ENCODE data around the gene BTN2A1.

Gene BTN2A1

GRCh38 chr6:26468829-26469228, 11.1 kb downstream of the BTN2A1 start:
- Mint-ChIP-seq H3K9me3 (peaks cover 11% of the 10 kb centered on the region), H3K27me3 (no peaks in the 10 kb centered on the region), H3K27ac (peak overlapping the region; percentile 3), H3K36me3 (ENCODE audit: low read depth) (peaks cover 83% of the 10 kb centered on the region), H3K4me3 (no peak overlapping the region), H3K4me1 (ENCODE audit: low read depth) (peaks cover 69% of the 10 kb centered on the region)
- intact Hi-C loops (cut with micrococcal nuclease) = no loop called here

DNA sequence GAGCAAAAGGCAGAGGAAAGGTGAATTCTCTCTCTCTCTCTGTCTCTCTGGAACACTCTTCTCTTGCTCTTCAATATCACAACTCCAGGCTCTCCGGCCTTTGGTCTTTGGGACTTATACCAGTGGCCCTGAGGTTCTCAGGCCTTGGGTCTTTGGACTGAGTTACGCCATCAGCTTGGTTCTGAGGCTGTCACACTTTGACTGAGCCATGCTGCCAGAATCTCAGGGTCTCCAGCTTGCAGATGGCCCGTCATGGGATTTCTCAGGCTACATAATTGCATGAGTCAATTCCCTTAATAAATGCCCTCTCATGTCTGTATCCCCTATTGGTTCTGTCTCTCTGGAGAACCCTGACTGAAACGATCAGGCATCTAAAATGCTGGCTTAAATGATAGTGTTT, 12.9 kb downstream of the BTN2A1 start:
- peak overlapping the region; percentile 56 for H3K27ac Mint-ChIP-seq
- peaks cover 11% of the 10 kb centered on the region for H3K9me3 Mint-ChIP-seq
- H3K4me3 Mint-ChIP-seq = no peak overlapping the region
- peaks cover 70% of the 10 kb centered on the region for H3K36me3 Mint-ChIP-seq (ENCODE audit: low read depth)
- no peaks in the 10 kb centered on the region for H3K27me3 Mint-ChIP-seq
- H3K4me1 Mint-ChIP-seq (ENCODE audit: low read depth) = peaks cover 69% of the 10 kb centered on the region
- intact Hi-C loops (cut with micrococcal nuclease) = no loop called here

GRCh38 chr6:26471970-26472369, 14.2 kb downstream of the BTN2A1 start:
- Mint-ChIP-seq H3K4me1 (ENCODE audit: low read depth) (peaks cover 70% of the 10 kb centered on the region), H3K4me3 (no peak overlapping the region), H3K27me3 (no peaks in the 10 kb centered on the region), H3K36me3 (ENCODE audit: low read depth) (peaks cover 56% of the 10 kb centered on the region), H3K27ac (peak overlapping the region; percentile 99), H3K9me3 (peaks cover 11% of the 10 kb centered on the region)
- intact Hi-C loops (cut with micrococcal nuclease) = no loop called here

- Mint-ChIP-seq H3K27ac (peak overlapping the region; percentile 99), H3K9me3 (peaks cover 11% of the 10 kb centered on the region), H3K4me1 (ENCODE audit: low read depth) (peaks cover 71% of the 10 kb centered on the region), H3K27me3 (no peaks in the 10 kb centered on the region), H3K36me3 (ENCODE audit: low read depth) (peaks cover 49% of the 10 kb centered on the region), H3K4me3 (peak overlapping the region; percentile 14)
- intact Hi-C loops (cut with micrococcal nuclease) = no loop called here
Measured at GRCh38 chr6:26472549-26473290, 15.0 kb downstream of the BTN2A1 start.

- H3K4me1 Mint-ChIP-seq (ENCODE audit: low read depth) = peaks cover 71% of the 10 kb centered on the region
- H3K36me3 Mint-ChIP-seq (ENCODE audit: low read depth) = peaks cover 42% of the 10 kb centered on the region
- H3K4me3 Mint-ChIP-seq = peak overlapping the region; percentile 86
Measured at GRCh38 chr6:26473429-26473757, 15.6 kb downstream of the BTN2A1 start.

GRCh38 chr6:26473758-26474438, 16.1 kb downstream of the BTN2A1 start:
- Mint-ChIP-seq H3K4me3 (peak overlapping the region; percentile 86), H3K27me3 (no peaks in the 10 kb centered on the region), H3K9me3 (peaks cover 11% of the 10 kb centered on the region), H3K27ac (peak overlapping the region; percentile 99), H3K4me1 (ENCODE audit: low read depth) (peaks cover 71% of the 10 kb centered on the region), H3K36me3 (ENCODE audit: low read depth) (peaks cover 37% of the 10 kb centered on the region)
- intact Hi-C loops (cut with micrococcal nuclease) = no loop called here

More at GRCh38 chr6:26473429-26473757, 15.6 kb downstream of the BTN2A1 start:
- Mint-ChIP-seq H3K27me3 (no peaks in the 10 kb centered on the region), H3K9me3 (peaks cover 11% of the 10 kb centered on the region), H3K27ac (peak overlapping the region; percentile 99)
- intact Hi-C loops (cut with micrococcal nuclease) = no loop called here

GRCh38 chr6:26474439-26474881, 16.7 kb downstream of the BTN2A1 start:
- peak overlapping the region; percentile 99 for H3K27ac Mint-ChIP-seq
- intact Hi-C loops (cut with micrococcal nuclease) = no loop called here
- peaks cover 11% of the 10 kb centered on the region for H3K9me3 Mint-ChIP-seq
- no peaks in the 10 kb centered on the region for H3K27me3 Mint-ChIP-seq
- peaks cover 74% of the 10 kb centered on the region for H3K4me1 Mint-ChIP-seq (ENCODE audit: low read depth)
- peaks cover 33% of the 10 kb centered on the region for H3K36me3 Mint-ChIP-seq (ENCODE audit: low read depth)
- H3K4me3 Mint-ChIP-seq = peak overlapping the region; percentile 86

DNA sequence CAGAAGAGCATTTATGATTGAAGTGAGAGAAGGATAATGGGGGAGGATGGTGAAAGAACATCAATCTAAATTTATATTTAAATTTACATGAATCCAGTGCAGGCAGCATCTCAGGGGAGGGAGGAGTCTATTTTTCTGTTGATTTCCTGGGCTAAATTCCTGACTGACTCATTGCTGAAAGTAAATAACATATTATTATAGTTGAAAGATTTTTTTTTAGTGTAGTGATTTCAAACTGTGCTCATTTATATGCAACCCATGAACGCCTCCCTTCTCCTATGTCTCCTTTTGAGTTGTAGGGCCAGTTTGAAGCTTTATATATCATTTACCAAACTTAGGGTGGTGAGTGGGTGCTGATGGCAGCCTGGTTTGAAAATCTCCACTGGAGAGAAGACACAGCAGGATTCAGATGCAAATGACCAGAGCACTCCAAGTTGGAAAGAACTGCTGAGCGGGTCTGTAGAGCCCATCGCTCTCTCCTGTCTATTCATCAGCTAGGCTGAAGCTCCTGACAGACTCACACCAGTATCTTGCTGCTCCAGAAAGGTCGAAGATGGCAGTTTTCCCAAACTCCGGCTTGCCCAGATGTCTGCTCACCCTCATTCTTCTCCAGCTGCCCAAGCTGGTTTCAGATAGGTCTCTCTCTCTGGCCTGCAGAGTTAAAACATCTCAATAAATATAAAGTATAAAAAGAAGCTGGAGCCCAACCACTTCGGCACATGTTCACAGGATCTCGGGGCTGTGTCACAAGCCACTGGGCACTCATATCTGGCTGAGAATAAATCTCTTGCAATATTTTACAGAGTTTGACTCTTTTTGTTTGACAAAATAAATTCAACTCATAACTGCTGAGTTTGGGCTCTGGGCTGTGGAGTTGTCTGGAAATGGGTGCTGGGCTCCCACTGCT, 18.3 kb downstream of the BTN2A1 start:
- H3K9me3 Mint-ChIP-seq = peaks cover 10% of the 10 kb centered on the region
- H3K4me1 Mint-ChIP-seq (ENCODE audit: low read depth) = peaks cover 87% of the 10 kb centered on the region
- H3K36me3 Mint-ChIP-seq (ENCODE audit: low read depth) = peaks cover 19% of the 10 kb centered on the region
- H3K27me3 Mint-ChIP-seq = no peaks in the 10 kb centered on the region
- peak overlapping the region; percentile 89 for H3K27ac Mint-ChIP-seq
- intact Hi-C loops (cut with micrococcal nuclease) = loop anchor here (5.0 kb wide), 2 partner anchors 46 to 61 kb away; partner anchors contain the start of gene HMGN4
- H3K4me3 Mint-ChIP-seq = peak overlapping the region; percentile 67

- H3K36me3 Mint-ChIP-seq (ENCODE audit: low read depth) = peaks cover 10% of the 10 kb centered on the region
- peak overlapping the region; percentile 67 for H3K4me3 Mint-ChIP-seq
- peaks cover 2% of the 10 kb centered on the region for H3K9me3 Mint-ChIP-seq
- intact Hi-C loops (cut with micrococcal nuclease) = loop anchor here (5.0 kb wide), 2 partner anchors 45 to 60 kb away; partner anchors contain the start of gene HMGN4
- no peaks in the 10 kb centered on the region for H3K27me3 Mint-ChIP-seq
- peaks cover 86% of the 10 kb centered on the region for H3K4me1 Mint-ChIP-seq (ENCODE audit: low read depth)
- peak overlapping the region; percentile 89 for H3K27ac Mint-ChIP-seq
Measured at GRCh38 chr6:26476896-26477295, 19.1 kb downstream of the BTN2A1 start.

DNA sequence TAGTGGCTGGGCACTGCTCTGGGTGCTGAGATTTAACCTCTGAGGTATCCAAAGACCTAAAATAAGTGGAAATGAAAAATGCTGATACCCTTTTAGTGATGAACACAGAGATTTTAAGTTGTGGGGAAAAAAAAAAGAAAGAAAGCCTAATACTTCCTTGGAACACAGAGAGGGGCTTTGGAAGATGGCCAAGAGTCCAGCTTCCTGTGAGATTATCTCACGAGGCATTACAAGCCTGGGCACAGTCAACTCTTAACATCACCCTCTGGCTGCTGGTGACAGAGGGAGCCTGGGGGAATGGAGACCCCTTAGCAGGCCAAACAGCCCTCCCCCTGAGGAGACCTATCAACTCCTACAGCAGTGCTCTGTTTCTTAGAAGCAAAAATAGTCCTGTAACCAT, 19.7 kb downstream of the BTN2A1 start:
- Mint-ChIP-seq H3K4me3 (peak overlapping the region; percentile 67), H3K27me3 (no peaks in the 10 kb centered on the region), H3K36me3 (ENCODE audit: low read depth) (peaks cover 9% of the 10 kb centered on the region), H3K4me1 (ENCODE audit: low read depth) (peaks cover 84% of the 10 kb centered on the region), H3K9me3 (no peaks in the 10 kb centered on the region), H3K27ac (peak overlapping the region; percentile 89)
- intact Hi-C loops (cut with micrococcal nuclease) = loop anchor here (5.0 kb wide), 2 partner anchors 45 to 60 kb away; partner anchors contain the start of gene HMGN4

DNA sequence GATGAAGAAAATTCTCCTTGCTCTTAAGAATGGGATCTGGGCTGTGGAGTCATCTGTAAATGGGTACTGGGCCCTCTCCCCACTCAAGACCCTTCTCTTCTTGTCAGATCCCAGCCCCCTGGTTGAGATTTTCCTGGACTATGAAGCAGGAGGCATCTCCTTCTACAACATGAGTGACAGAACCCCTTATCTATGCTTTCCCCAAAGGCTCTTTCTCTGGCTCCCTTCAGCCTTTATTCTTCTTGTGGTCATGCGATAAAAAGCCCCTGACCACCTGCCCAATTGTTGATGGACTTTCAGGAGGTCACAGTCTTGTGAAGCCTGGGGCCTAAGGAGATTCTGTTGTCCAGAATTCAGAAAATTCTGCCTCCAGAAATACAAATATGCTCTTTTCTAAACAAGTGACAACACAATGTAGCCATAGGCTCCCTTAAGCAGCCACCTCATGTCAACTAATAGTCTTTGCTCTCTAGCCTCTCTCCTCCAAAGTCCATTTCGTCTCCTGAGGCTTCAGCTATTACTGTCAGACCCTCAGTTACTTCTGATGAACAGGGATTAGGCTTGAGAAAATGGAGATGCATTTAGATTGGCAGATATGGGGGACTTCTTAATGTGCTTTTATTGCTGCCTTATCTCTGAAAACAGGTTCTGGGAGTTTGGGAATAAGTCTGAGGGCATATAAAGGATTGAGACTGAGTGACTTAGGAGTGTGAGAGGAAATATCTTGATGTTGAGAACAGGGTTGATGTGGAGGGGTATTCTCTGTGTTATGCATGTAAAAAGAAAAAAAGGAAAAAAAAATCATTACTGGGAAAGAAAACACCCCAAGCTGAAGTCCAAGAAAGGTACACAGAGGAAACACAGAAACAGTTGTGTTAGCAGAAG, 20.6 kb downstream of the BTN2A1 start:
- H3K36me3 Mint-ChIP-seq (ENCODE audit: low read depth) = peaks cover 5% of the 10 kb centered on the region
- H3K4me1 Mint-ChIP-seq (ENCODE audit: low read depth) = peaks cover 75% of the 10 kb centered on the region
- H3K27ac Mint-ChIP-seq = peak overlapping the region; percentile 89
- H3K27me3 Mint-ChIP-seq = no peaks in the 10 kb centered on the region
- no peaks in the 10 kb centered on the region for H3K9me3 Mint-ChIP-seq
- peak overlapping the region; percentile 27 for H3K4me3 Mint-ChIP-seq
- intact Hi-C loops (cut with micrococcal nuclease) = loop anchor here (5.0 kb wide), 2 partner anchors 44 to 59 kb away; partner anchors contain the start of gene HMGN4

- no peaks in the 10 kb centered on the region for H3K27me3 Mint-ChIP-seq
- peaks cover 5% of the 10 kb centered on the region for H3K36me3 Mint-ChIP-seq (ENCODE audit: low read depth)
- H3K4me3 Mint-ChIP-seq = peak overlapping the region; percentile 27
- no peaks in the 10 kb centered on the region for H3K9me3 Mint-ChIP-seq
- peak overlapping the region; percentile 89 for H3K27ac Mint-ChIP-seq
- peaks cover 72% of the 10 kb centered on the region for H3K4me1 Mint-ChIP-seq (ENCODE audit: low read depth)
- intact Hi-C loops (cut with micrococcal nuclease) = loop anchor here (5.0 kb wide), 2 partner anchors 43 to 58 kb away; partner anchors contain the start of gene HMGN4
Measured at GRCh38 chr6:26478985-26479278, 21.2 kb downstream of the BTN2A1 start.

DNA sequence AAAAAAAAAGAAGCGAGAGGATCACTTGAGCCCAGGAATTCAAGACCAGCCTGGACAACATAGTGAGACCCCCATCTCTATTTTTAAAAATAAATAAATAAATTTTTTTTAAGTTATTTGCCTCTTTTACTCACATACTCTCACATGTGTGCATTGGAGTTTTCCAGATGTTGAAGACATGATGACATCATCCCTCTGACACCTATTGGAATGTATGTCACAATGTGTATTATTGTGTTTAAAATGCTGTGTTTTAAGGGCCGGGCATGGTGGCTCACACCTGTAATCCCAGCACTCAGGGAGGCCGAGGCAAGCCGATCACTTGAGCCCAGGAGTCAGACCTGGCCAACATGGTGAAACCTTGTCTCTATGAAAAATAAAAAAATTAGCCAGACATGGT, 24.6 kb downstream of the BTN2A1 start:
- intact Hi-C loops (cut with micrococcal nuclease) = no loop called here
- H3K27ac Mint-ChIP-seq = no peak overlapping the region
- H3K4me1 Mint-ChIP-seq (ENCODE audit: low read depth) = peaks cover 48% of the 10 kb centered on the region
- H3K9me3 Mint-ChIP-seq = peaks cover 2% of the 10 kb centered on the region
- H3K4me3 Mint-ChIP-seq = no peak overlapping the region
- H3K27me3 Mint-ChIP-seq = no peaks in the 10 kb centered on the region
- no peaks in the 10 kb centered on the region for H3K36me3 Mint-ChIP-seq (ENCODE audit: low read depth)

Data from dendritic cell treated with granulocyte-macrophage colony-stimulating factor and Interleukin-4, amounts not matched to agents 40 ng/mL and 50 ng/mL, for 4 days (primary cell).